HG02852 (cell line): ENCODE results near the gene HOXC10.

ENCODE experiments used
- ATAC-seq: cut with Tn5 transposase; IDR thresholded peaks from one replicate; pipeline ENCODE4 v1.9.1; 2021; ENCODE audit warnings: mild to moderate bottlenecking, moderate library complexity; ENCODE audit not compliant: unreplicated experiment

HOXC10 gene

GRCh38 chr12:54039417-54040147 lies 54.6 kb downstream of the HOXC10 start:
- no peak for ATAC-seq
